ENCODE measurements around the gene RNF13. TPM values are rescaled to one million over a fixed set of nuclear protein-coding genes. Genes with fewer than 3 reads are reported as not detected.

The RNF13 gene
- total and polyA plus RNA-seq, 2 of the 4 experiments (the other 2 are of a cell fraction) = 12.8 to 29.8 TPM

- H2BK15ac ChIP-seq (ENCODE audit: low read depth, low read length) = no peak overlapping the region
- ChIA-PET CTCF (no interaction called here), POLR2A (ENCODE audit: unreplicated experiment) (no interaction called here)
- no peak overlapping the region for H2AK9ac ChIP-seq (replicated peaks; ENCODE audit: low read depth, low read length, poor library complexity)
- H3K9me3 ChIP-seq (ENCODE audit: control insufficient read depth, insufficient read depth, low read length) = peaks cover 8% of the 10 kb centered on the region; the same call in 1 of the 2 replicates
- H3K4me3 ChIP-seq (ENCODE audit: insufficient read depth, low read depth, low read length) = no peak overlapping the region
- H3K4ac ChIP-seq (ENCODE audit: low read depth, low read length) = no peak overlapping the region
- WGBS, 2 experiments (ENCODE audit: extremely low coverage in 2 of 2, insufficient read length in 1 of 2) = 100% methylated on average over 1 of the region's 2 CpGs; no CpG with 5 or more reads in 1 of the 2 experiments
- H3K4me2 ChIP-seq (ENCODE audit: low read depth, low read length) = no peak overlapping the region
- H3K36me3 ChIP-seq (ENCODE audit: control insufficient read depth, insufficient read depth, low read length) = no peaks in the 10 kb centered on the region
- H4K8ac ChIP-seq (ENCODE audit: low read depth in 2 of 2, low read length in 2 of 2) = no peak overlapping the region
- no peak overlapping the region for H4K5ac ChIP-seq (ENCODE audit: low read depth, low read length)
- H3K14ac ChIP-seq (replicated peaks; ENCODE audit: low read depth, low read length) = no peak overlapping the region
- no peak overlapping the region for H3K56ac ChIP-seq (ENCODE audit: extremely low read depth, insufficient read depth, low read length)
- no peak overlapping the region for H3K23ac ChIP-seq (ENCODE audit: low read depth, low read length)
- no peak overlapping the region for H3K9ac ChIP-seq (ENCODE audit: low read depth, low read length)
- H3K9me1 ChIP-seq (ENCODE audit: insufficient read depth, low read length) = no peaks in the 10 kb centered on the region
- intact Hi-C loops (cut with micrococcal nuclease) (no loop called here), dilution Hi-C loops (cut with HindIII; ENCODE audit: low sequenced_read_pairs, unreplicated experiment) (no loop called here), in situ Hi-C loops (cut with MboI; ENCODE audit: low sequenced_read_pairs) (no loop called here)
- no peak overlapping the region for H3K27ac ChIP-seq (ENCODE audit: insufficient read depth, low read length)
- peaks cover 17 to 36% of the 10 kb centered on the region in 2 experiments for H3K79me1 ChIP-seq (ENCODE audit: low read depth in 1 of 2, low read length in 2 of 2)
- H2AK5ac ChIP-seq (ENCODE audit: low read depth, low read length) = no peak overlapping the region
- ATAC-seq (ENCODE audit: low read depth) (no peak), DNase-seq (no peak)
- no peak overlapping the region for H4K91ac ChIP-seq (ENCODE audit: insufficient read depth, low read depth, low read length)
- no peak overlapping the region for H2BK20ac ChIP-seq (ENCODE audit: low read depth, low read length)
- TF ChIP-seq MXI1 (IDR thresholded peaks at IDR 0.05; ENCODE audit: borderline replicate concordance, low read depth, low read length) = no peak
- TF ChIP-seq FOS (IDR thresholded peaks at IDR 0.05; ENCODE audit: low read depth, low read length) = no peak
- no peak for TF ChIP-seq RAD21 (IDR thresholded peaks at IDR 0.05; ENCODE audit: low read length)
- TF ChIP-seq SMC3 (IDR thresholded peaks at IDR 0.05; ENCODE audit: low read depth, low read length) = no peak
- TF ChIP-seq CTCF (conservative IDR thresholded peaks at IDR 0.05; ENCODE audit: low read depth, low read length) = no peak
- TF ChIP-seq MAZ (IDR thresholded peaks at IDR 0.05; ENCODE audit: borderline replicate concordance, low read depth, low read length) = no peak
- TF ChIP-seq POLR2A (IDR thresholded peaks at IDR 0.05; ENCODE audit: low read depth, low read length) = no peak
- no peak for TF ChIP-seq CHD1 (IDR thresholded peaks at IDR 0.05; ENCODE audit: low read depth, low read length)
- no peak for TF ChIP-seq RFX5 (IDR thresholded peaks at IDR 0.05; ENCODE audit: low read depth, low read length)
- TF ChIP-seq USF2 (IDR thresholded peaks at IDR 0.05; ENCODE audit: low read depth, low read length) = no peak
- no peak for TF ChIP-seq BHLHE40 (IDR thresholded peaks at IDR 0.05; ENCODE audit: low read depth, low read length)
- TF ChIP-seq RCOR1 (IDR thresholded peaks at IDR 0.05; ENCODE audit: insufficient replicate concordance, low read length) = no peak
- no peak for TF ChIP-seq ELK1 (IDR thresholded peaks at IDR 0.05; ENCODE audit: borderline replicate concordance, low read depth, low read length)
- TF ChIP-seq NFE2L2 (IDR thresholded peaks at IDR 0.05; ENCODE audit: low read depth, low read length) = no peak
- no peak for TF ChIP-seq CEBPB (IDR thresholded peaks at IDR 0.05; ENCODE audit: low read depth, low read length)
- no peaks in the 10 kb centered on the region for H3K27me3 ChIP-seq (ENCODE audit: control insufficient read depth, insufficient read depth, low read length)
- H3K4me1 ChIP-seq (ENCODE audit: control insufficient read depth, insufficient read depth, low read length) = no peaks in the 10 kb centered on the region
- 0 out of 2 replicates have a peak, but pooled peaks cover 3% of the 10 kb centered on the region for H4K20me1 ChIP-seq (ENCODE audit: insufficient read depth, low read length)
- no peak overlapping the region for H2BK120ac ChIP-seq (ENCODE audit: low read depth, low read length)
- BruUV-seq (replicated peaks) = no TSS peak
- H2BK5ac ChIP-seq (ENCODE audit: low read depth, low read length, poor library complexity, severe bottlenecking) = no peak overlapping the region
- no peak overlapping the region for H2AFZ ChIP-seq (replicated peaks; ENCODE audit: low read length, poor library complexity)
- no peak overlapping the region for H3K18ac ChIP-seq (ENCODE audit: low read depth, low read length)
Measured at GRCh38 chr3:149830902-149831301, 17.9 kb downstream of the RNF13 start.

Data from IMR-90 (cell line).